HFFc6 (cell line): ENCODE measurements around the gene ASIP. TPM values are rescaled to one million over a fixed set of nuclear protein-coding genes. Genes with fewer than 3 reads are reported as not detected.
"Not testable (repeated sequence)": the region's sequence is repeated elsewhere in the genome, so short reads cannot be mapped to it uniquely, and the experiment has no call there.

Experiments used
- DNase-seq: peaks from one replicate; pipeline ENCODE4 v3.0.0-alpha.2; 2018
- H3K27ac Mint-ChIP-seq: 2 replicates; pipeline ENCODE4 v1.8.0; 2020; ENCODE audit warnings: mild to moderate bottlenecking, mixed read lengths
- H3K27me3 Mint-ChIP-seq: 2 replicates; pipeline ENCODE4 v1.8.0; 2021; ENCODE audit warnings: mild to moderate bottlenecking, moderate library complexity, mixed read lengths; ENCODE audit not compliant: insufficient read depth
- H3K36me3 Mint-ChIP-seq: 2 replicates; pipeline ENCODE4 v1.8.0; 2021; ENCODE audit warnings: low read depth, mixed read lengths
- H3K4me1 Mint-ChIP-seq: 2 replicates; pipeline ENCODE4 v1.8.0; 2020; ENCODE audit warnings: low read depth, mixed read lengths
- H3K4me3 Mint-ChIP-seq: 2 replicates; pipeline ENCODE4 v1.8.0; 2020; ENCODE audit warnings: mild to moderate bottlenecking, moderate library complexity, mixed read lengths
- H3K9me3 Mint-ChIP-seq: 2 replicates; pipeline ENCODE4 v1.8.0; 2020; ENCODE audit warnings: mild to moderate bottlenecking, mixed read lengths
- CTCF ChIP-seq: fragments of 200-600 bp; sonication (generic); IDR thresholded peaks from 2 replicates; pipeline ENCODE4 v1.5.0; 2021; ENCODE audit warnings: antibody characterized with exemption, mild to moderate bottlenecking
- total RNA-seq, 6 experiments: library from RNA; stranded (reverse); fragmentation: NEBNext Ultra II Directional; extraction: Animal tissue kit (Norgen Biotek cat#: 25700); gene quantifications; 2 replicates in 1 of 6; 3 replicates in 5 of 6; pipeline ENCODE4 v1.2.3, GENCODE V29; 2021

ASIP gene
- total RNA-seq, 6 experiments from 2014 or later = not detected

DNA sequence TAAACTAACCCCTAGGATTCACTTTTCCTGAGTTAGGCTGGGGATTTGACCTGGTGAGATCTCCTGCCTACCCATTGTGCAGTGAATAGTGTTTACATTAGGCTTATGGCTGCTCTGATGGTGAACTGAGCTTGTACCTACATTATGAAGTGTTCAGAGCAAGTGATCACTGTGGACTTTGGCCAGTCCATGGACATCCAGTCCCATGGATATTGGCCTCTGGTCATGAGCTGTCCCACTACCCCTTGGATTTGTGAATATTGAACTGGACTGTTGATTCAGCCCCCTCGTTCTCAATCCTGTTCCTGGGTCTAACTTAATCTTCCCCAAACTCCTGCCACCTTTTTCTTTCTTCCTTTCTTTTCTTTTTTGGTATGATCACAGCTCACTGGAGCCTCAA, 13.8 kb downstream of the ASIP start:
- Mint-ChIP-seq H3K36me3 (no peaks in the 10 kb centered on the region), H3K4me3 (no peak overlapping the region), H3K4me1 (no peaks in the 10 kb centered on the region), H3K27me3 (peaks cover 2% of the 10 kb centered on the region; the same call in 1 of the 2 replicates), H3K9me3 (no peaks in the 10 kb centered on the region), H3K27ac (no peak overlapping the region)
- TF ChIP-seq CTCF = no peak
- DNase-seq = no peak

DNA sequence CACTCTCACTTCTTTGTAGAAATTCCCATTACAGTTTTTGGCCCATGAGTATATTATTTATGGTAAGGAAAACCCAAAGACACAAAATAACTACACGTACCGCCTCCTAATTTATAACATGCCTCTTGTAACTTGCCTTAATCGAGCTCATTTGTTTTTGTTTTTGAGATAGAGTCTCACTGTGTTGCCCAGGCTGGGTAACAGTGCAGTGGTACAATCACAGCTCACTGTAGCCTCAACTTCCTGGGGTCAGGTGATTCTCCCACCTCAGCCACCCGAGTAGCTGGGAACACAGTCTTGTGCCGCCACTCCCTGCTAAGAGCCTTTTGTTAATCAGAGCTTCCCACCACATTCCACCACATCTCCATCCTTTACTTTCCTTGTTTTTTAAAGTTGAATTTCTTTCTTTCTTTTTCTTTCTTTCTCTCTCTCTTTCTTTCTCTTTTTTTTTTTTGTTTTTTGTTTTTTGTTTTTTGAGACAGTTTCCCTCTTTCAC, 15.5 kb downstream of the ASIP start:
- Mint-ChIP-seq H3K27ac (no peak overlapping the region), H3K4me1 (no peaks in the 10 kb centered on the region), H3K4me3 (no peak overlapping the region), H3K36me3 (no peaks in the 10 kb centered on the region), H3K27me3 (peaks cover 2% of the 10 kb centered on the region; the same call in 1 of the 2 replicates), H3K9me3 (no peaks in the 10 kb centered on the region)
- no peak for TF ChIP-seq CTCF
- no peak for DNase-seq

GRCh38 chr20:34260208-34260942, 19.2 kb downstream of the ASIP start:
- H3K27me3 Mint-ChIP-seq = no peaks in the 10 kb centered on the region
- no peaks in the 10 kb centered on the region for H3K36me3 Mint-ChIP-seq
- no peak overlapping the region for H3K4me3 Mint-ChIP-seq
- TF ChIP-seq CTCF = no peak
- H3K27ac Mint-ChIP-seq = no peak overlapping the region
- peaks cover 12% of the 10 kb centered on the region for H3K4me1 Mint-ChIP-seq
- no peak for DNase-seq
- H3K9me3 Mint-ChIP-seq = no peaks in the 10 kb centered on the region

DNA sequence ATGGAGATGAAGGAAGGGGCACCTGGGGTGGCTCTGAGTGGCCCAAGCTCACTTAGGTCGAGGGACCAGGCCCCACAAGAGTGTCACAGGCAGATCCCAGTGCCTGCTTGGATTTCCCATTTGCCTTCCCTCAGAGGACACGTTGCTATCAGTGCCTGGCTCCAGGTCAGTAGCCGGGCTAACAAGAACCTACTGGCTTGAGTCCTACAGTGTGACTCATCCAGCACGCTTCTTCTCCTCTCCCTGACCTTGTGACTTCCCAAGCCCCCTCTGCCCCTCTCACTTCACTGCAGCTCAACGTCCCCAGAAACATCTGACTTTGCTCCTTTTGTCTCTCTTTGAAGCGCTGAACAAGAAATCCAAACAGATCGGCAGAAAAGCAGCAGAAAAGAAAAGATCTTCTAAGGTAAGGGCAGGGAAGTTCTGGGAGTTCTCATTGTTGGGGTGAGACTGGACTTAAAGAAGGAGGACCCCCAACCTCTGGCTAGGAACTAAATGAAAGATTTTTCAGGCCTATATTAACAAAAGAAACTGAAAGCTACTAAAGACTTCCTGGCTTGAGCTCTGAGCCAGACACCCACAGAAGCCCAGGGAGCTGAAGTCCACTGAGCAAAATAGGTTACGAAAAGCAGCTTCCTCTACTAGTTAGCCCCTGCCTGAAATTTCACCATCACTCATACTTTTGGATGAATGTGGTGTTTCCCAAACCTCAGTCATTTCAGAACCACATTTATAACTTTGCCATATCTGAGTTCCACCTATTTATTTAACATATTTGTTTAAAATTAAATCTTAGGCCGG, 21.5 kb downstream of the ASIP start:
- no peak for DNase-seq
- Mint-ChIP-seq H3K4me3 (peak overlapping the region; percentile 62; the same call in 1 of the 2 replicates), H3K27me3 (no peaks in the 10 kb centered on the region), H3K36me3 (no peaks in the 10 kb centered on the region), H3K27ac (peak overlapping the region; percentile 74), H3K4me1 (peaks cover 12% of the 10 kb centered on the region), H3K9me3 (no peaks in the 10 kb centered on the region)
- TF ChIP-seq CTCF = no peak

- H3K4me1 Mint-ChIP-seq = peaks cover 12% of the 10 kb centered on the region
- H3K27ac Mint-ChIP-seq, H3K9me3 Mint-ChIP-seq, H3K27me3 Mint-ChIP-seq, H3K4me3 Mint-ChIP-seq, DNase-seq, H3K36me3 Mint-ChIP-seq: not testable (repeated sequence)
Observed at GRCh38 chr20:34263468-34263867, 22.2 kb downstream of the ASIP start.

GRCh38 chr20:34264141-34264540, 22.9 kb downstream of the ASIP start:
- no peak overlapping the region for H3K27ac Mint-ChIP-seq
- H3K4me1 Mint-ChIP-seq = peaks cover 12% of the 10 kb centered on the region

More at GRCh38 chr20:34264141-34264540, 22.9 kb downstream of the ASIP start:
- H3K4me3 Mint-ChIP-seq = no peak overlapping the region
- no peaks in the 10 kb centered on the region for H3K9me3 Mint-ChIP-seq
- DNase-seq = no peak
- no peaks in the 10 kb centered on the region for H3K36me3 Mint-ChIP-seq
- TF ChIP-seq CTCF = no peak
- H3K27me3 Mint-ChIP-seq = no peaks in the 10 kb centered on the region
